Activated naive CD8-positive, alpha-beta T cell treated with anti-CD3 and anti-CD28 coated beads, Interleukin-2, amount 50 U/mL, for 24 hours (primary cell): Measurements from ENCODE around the gene PTBP1.

Experiments used
- ATAC-seq: fragments of 150-1000 bp; cut with Tn5 transposase; one replicate; pipeline ENCODE4 v1.10.0; 2021
- DNase-seq: peaks from one replicate; pipeline ENCODE4 v3.0.0; 2021
- H3K27ac Mint-ChIP-seq: one replicate; pipeline ENCODE4 v1.8.0; 2021; ENCODE audit warnings: mild to moderate bottlenecking, mixed read lengths
- H3K27me3 Mint-ChIP-seq: one replicate; pipeline ENCODE4 v1.8.0; 2021; ENCODE audit warnings: mixed read lengths
- H3K36me3 Mint-ChIP-seq: one replicate; pipeline ENCODE4 v1.8.0; 2021; ENCODE audit warnings: low read depth, mixed read lengths
- H3K4me1 Mint-ChIP-seq: one replicate; pipeline ENCODE4 v1.8.0; 2021; ENCODE audit warnings: mixed read lengths
- H3K4me3 Mint-ChIP-seq: one replicate; pipeline ENCODE4 v1.8.0; 2021; ENCODE audit warnings: mild to moderate bottlenecking, moderate library complexity, mixed read lengths
- H3K9me3 Mint-ChIP-seq: one replicate; pipeline ENCODE4 v1.8.0; 2021; ENCODE audit warnings: mixed read lengths

The PTBP1 gene

GRCh38 chr19:799076-799881, 2.0 kb downstream of the PTBP1 start:
- peaks cover 47% of the 10 kb centered on the region for H3K36me3 Mint-ChIP-seq
- peak overlapping the region; percentile 87 for H3K27ac Mint-ChIP-seq
- no peak for DNase-seq
- H3K4me3 Mint-ChIP-seq, result peak overlapping the region; percentile 88
- H3K9me3 Mint-ChIP-seq, result no peaks in the 10 kb centered on the region
- ATAC-seq, result no peak
- no peaks in the 10 kb centered on the region for H3K27me3 Mint-ChIP-seq
- H3K4me1 Mint-ChIP-seq, result peaks cover 41% of the 10 kb centered on the region

- Mint-ChIP-seq H3K27me3 (no peaks in the 10 kb centered on the region), H3K36me3 (peaks cover 52% of the 10 kb centered on the region), H3K27ac (peak overlapping the region; percentile 87), H3K4me1 (peaks cover 43% of the 10 kb centered on the region), H3K4me3 (peak overlapping the region; percentile 88), H3K9me3 (no peaks in the 10 kb centered on the region)
- DNase-seq (no peak), ATAC-seq (no peak)
Observed at GRCh38 chr19:800360-801029, 3.2 kb downstream of the PTBP1 start.

- DNase-seq (no peak), ATAC-seq (no peak)
- Mint-ChIP-seq H3K27me3 (no peaks in the 10 kb centered on the region), H3K36me3 (peaks cover 54% of the 10 kb centered on the region), H3K9me3 (no peaks in the 10 kb centered on the region), H3K4me3 (peak overlapping the region; percentile 73), H3K4me1 (peaks cover 43% of the 10 kb centered on the region), H3K27ac (peak overlapping the region; percentile 72)
Observed at GRCh38 chr19:801030-801860, 4.0 kb downstream of the PTBP1 start.

- H3K9me3 Mint-ChIP-seq, result no peaks in the 10 kb centered on the region
- DNase-seq (no peak), ATAC-seq (no peak)
- H3K27ac Mint-ChIP-seq, result peak overlapping the region; percentile 72
- peak overlapping the region; percentile 73 for H3K4me3 Mint-ChIP-seq
- peaks cover 59% of the 10 kb centered on the region for H3K36me3 Mint-ChIP-seq
- peaks cover 39% of the 10 kb centered on the region for H3K4me1 Mint-ChIP-seq
- H3K27me3 Mint-ChIP-seq, result no peaks in the 10 kb centered on the region
Observed at GRCh38 chr19:801861-802497, 4.7 kb downstream of the PTBP1 start.

- no peak for ATAC-seq
- Mint-ChIP-seq H3K27me3 (no peaks in the 10 kb centered on the region), H3K4me3 (peak overlapping the region; percentile 50), H3K27ac (peak overlapping the region; percentile 82), H3K36me3 (peaks cover 65% of the 10 kb centered on the region), H3K4me1 (peaks cover 43% of the 10 kb centered on the region), H3K9me3 (no peaks in the 10 kb centered on the region)
- DNase-seq, result no peak
Observed at GRCh38 chr19:802498-803098, 5.3 kb downstream of the PTBP1 start.

- H3K27me3 Mint-ChIP-seq, result no peaks in the 10 kb centered on the region
- H3K36me3 Mint-ChIP-seq, result peaks cover 70% of the 10 kb centered on the region
- ATAC-seq, result no peak
- H3K27ac Mint-ChIP-seq, result peak overlapping the region; percentile 71
- DNase-seq, result no peak
- no peaks in the 10 kb centered on the region for H3K9me3 Mint-ChIP-seq
- H3K4me3 Mint-ChIP-seq, result no peak overlapping the region
- peaks cover 46% of the 10 kb centered on the region for H3K4me1 Mint-ChIP-seq
Observed at GRCh38 chr19:803099-803561, 5.9 kb downstream of the PTBP1 start.

- Mint-ChIP-seq H3K27ac (peak overlapping the region; percentile 71), H3K27me3 (no peaks in the 10 kb centered on the region), H3K36me3 (peaks cover 68% of the 10 kb centered on the region), H3K4me1 (peaks cover 45% of the 10 kb centered on the region), H3K9me3 (no peaks in the 10 kb centered on the region), H3K4me3 (no peak overlapping the region)
- no peak for DNase-seq
- no peak for ATAC-seq
Observed at GRCh38 chr19:803686-804418, 6.6 kb downstream of the PTBP1 start.

GRCh38 chr19:804419-805165, 7.3 kb downstream of the PTBP1 start:
- ATAC-seq (no peak), DNase-seq (no peak)
- peaks cover 38% of the 10 kb centered on the region for H3K4me1 Mint-ChIP-seq
- no peaks in the 10 kb centered on the region for H3K27me3 Mint-ChIP-seq
- no peak overlapping the region for H3K27ac Mint-ChIP-seq
- no peak overlapping the region for H3K4me3 Mint-ChIP-seq
- H3K9me3 Mint-ChIP-seq, result no peaks in the 10 kb centered on the region
- peaks cover 65% of the 10 kb centered on the region for H3K36me3 Mint-ChIP-seq

- ATAC-seq, result no peak
- Mint-ChIP-seq H3K4me1 (peaks cover 34% of the 10 kb centered on the region), H3K36me3 (peaks cover 66% of the 10 kb centered on the region), H3K27ac (peak overlapping the region; percentile 35), H3K4me3 (no peak overlapping the region), H3K9me3 (no peaks in the 10 kb centered on the region), H3K27me3 (no peaks in the 10 kb centered on the region)
- DNase-seq, result no peak
Observed at GRCh38 chr19:805166-805551, 7.9 kb downstream of the PTBP1 start.

GRCh38 chr19:805600-806550, 8.6 kb downstream of the PTBP1 start:
- peaks cover 65% of the 10 kb centered on the region for H3K36me3 Mint-ChIP-seq
- H3K4me3 Mint-ChIP-seq, result no peak overlapping the region
- peaks cover 28% of the 10 kb centered on the region for H3K4me1 Mint-ChIP-seq
- H3K27ac Mint-ChIP-seq, result peak overlapping the region; percentile 35
- H3K9me3 Mint-ChIP-seq, result no peaks in the 10 kb centered on the region
- DNase-seq (no peak), ATAC-seq (no peak)
- no peaks in the 10 kb centered on the region for H3K27me3 Mint-ChIP-seq

GRCh38 chr19:806815-807421, 9.7 kb downstream of the PTBP1 start:
- H3K36me3 Mint-ChIP-seq, result peaks cover 65% of the 10 kb centered on the region
- no peaks in the 10 kb centered on the region for H3K9me3 Mint-ChIP-seq

More at GRCh38 chr19:806815-807421, 9.7 kb downstream of the PTBP1 start:
- no peak for DNase-seq
- Mint-ChIP-seq H3K4me1 (peaks cover 19% of the 10 kb centered on the region), H3K27ac (peak overlapping the region; percentile 48), H3K27me3 (no peaks in the 10 kb centered on the region), H3K4me3 (no peak overlapping the region)
- ATAC-seq, result no peak
